NCI-H187 (cell line): Measurements from ENCODE around the gene SCAF11.

Experiments used
- DNase-seq, 2 experiments: peaks; one replicate each; lab custom pipeline; 2025; lab: John Stamatoyannopoulos, UW

SCAF11 gene

GRCh38 chr12:45981075-45981837 lies 9.1 kb downstream of the SCAF11 start:
- no peak for DNase-seq

- DNase-seq: no peak
These were observed 9.8 kb downstream of the SCAF11 start for GRCh38 chr12:45980540-45980939.

- DNase-seq: no peak
These were observed 12.3 kb downstream of the SCAF11 start for GRCh38 chr12:45978108-45978507.

GRCh38 chr12:45977620-45978019 lies 12.8 kb downstream of the SCAF11 start:
- no peak for DNase-seq

- DNase-seq: no peak
These were observed 14.9 kb downstream of the SCAF11 start for GRCh38 chr12:45975506-45975905.

GRCh38 chr12:45974883-45975282 lies 15.5 kb downstream of the SCAF11 start:
- DNase-seq: no peak

GRCh38 chr12:45974171-45974719 lies 16.1 kb downstream of the SCAF11 start:
- DNase-seq: no peak

- no peak for DNase-seq
These were observed 16.8 kb downstream of the SCAF11 start for GRCh38 chr12:45973526-45973925.

GRCh38 chr12:45970391-45970790 lies 20.0 kb downstream of the SCAF11 start:
- no peak for DNase-seq

- no peak for DNase-seq
These were observed 21.3 kb downstream of the SCAF11 start for GRCh38 chr12:45969084-45969483.

- no peak for DNase-seq
These were observed 23.9 kb downstream of the SCAF11 start for GRCh38 chr12:45966486-45966885.

GRCh38 chr12:45962553-45963325 lies 27.6 kb downstream of the SCAF11 start:
- no peak for DNase-seq

GRCh38 chr12:45959728-45960127 lies 30.6 kb downstream of the SCAF11 start:
- no peak for DNase-seq

GRCh38 chr12:45959025-45959424 lies 31.3 kb downstream of the SCAF11 start:
- no peak for DNase-seq

GRCh38 chr12:45948546-45948945 lies 41.8 kb downstream of the SCAF11 start:
- DNase-seq: no peak

- DNase-seq: no peak
These were observed 43.9 kb downstream of the SCAF11 start for GRCh38 chr12:45946435-45946834.

- DNase-seq: no peak
These were observed 45.6 kb downstream of the SCAF11 start for GRCh38 chr12:45944771-45945170.

GRCh38 chr12:45939759-45940158 lies 50.6 kb downstream of the SCAF11 start:
- DNase-seq: no peak

- DNase-seq: no peak
These were observed 51.8 kb downstream of the SCAF11 start for GRCh38 chr12:45938566-45938965.

GRCh38 chr12:45934956-45935355 lies 55.4 kb downstream of the SCAF11 start:
- no peak for DNase-seq

GRCh38 chr12:45933504-45933903 lies 56.9 kb downstream of the SCAF11 start:
- no peak for DNase-seq

- no peak for DNase-seq
These were observed 60.0 kb downstream of the SCAF11 start for GRCh38 chr12:45930369-45930768.

GRCh38 chr12:45928309-45928708 lies 62.1 kb downstream of the SCAF11 start:
- no peak for DNase-seq
